Measurements from ENCODE around the gene SEC63.

DNA sequence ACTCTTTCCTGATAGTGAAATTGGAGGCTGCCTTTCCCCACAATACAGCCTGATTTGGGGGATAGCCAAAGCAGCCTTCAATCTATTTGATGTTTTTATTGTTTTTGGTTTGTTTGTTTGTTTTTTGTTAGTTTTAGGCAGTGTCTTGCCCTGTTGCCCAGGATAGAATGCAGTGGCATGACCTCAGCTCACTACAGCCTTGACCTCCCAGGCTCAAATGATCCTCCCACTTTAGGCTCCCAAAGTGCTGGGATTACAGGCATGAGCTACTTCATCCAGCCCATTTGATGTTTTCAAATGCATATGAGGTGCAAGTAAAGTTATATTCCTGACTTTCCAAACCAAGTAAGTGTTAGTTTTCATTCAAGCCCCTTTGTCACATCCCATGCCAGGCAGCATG lies 41.3 kb upstream of the SEC63 start:
- TF ChIP-seq, protein P1, sequence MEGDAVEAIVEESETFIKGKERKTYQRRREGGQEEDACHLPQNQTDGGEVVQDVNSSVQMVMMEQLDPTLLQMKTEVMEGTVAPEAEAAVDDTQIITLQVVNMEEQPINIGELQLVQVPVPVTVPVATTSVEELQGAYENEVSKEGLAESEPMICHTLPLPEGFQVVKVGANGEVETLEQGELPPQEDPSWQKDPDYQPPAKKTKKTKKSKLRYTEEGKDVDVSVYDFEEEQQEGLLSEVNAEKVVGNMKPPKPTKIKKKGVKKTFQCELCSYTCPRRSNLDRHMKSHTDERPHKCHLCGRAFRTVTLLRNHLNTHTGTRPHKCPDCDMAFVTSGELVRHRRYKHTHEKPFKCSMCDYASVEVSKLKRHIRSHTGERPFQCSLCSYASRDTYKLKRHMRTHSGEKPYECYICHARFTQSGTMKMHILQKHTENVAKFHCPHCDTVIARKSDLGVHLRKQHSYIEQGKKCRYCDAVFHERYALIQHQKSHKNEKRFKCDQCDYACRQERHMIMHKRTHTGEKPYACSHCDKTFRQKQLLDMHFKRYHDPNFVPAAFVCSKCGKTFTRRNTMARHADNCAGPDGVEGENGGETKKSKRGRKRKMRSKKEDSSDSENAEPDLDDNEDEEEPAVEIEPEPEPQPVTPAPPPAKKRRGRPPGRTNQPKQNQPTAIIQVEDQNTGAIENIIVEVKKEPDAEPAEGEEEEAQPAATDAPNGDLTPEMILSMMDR (IDR thresholded peaks at IDR 0.05 in 4 of 5, conservative IDR thresholded peaks at IDR 0.05 in 1 of 5) = no peak
- no peak for TF ChIP-seq POLR2A (IDR thresholded peaks at IDR 0.05)

Data from gastrocnemius medialis (tissue), 4 donors.